Thyroid gland (tissue), 4 donors: ENCODE data around the gene ARTN.

Source experiments
- CTCF ChIP-seq, 6 experiments: fragments of 200-600 bp in 3 of 6; fragments of 450-650 bp in 3 of 6; sonication (generic) in 3 of 6; IDR thresholded peaks; one replicate each; pipeline ENCODE4 v1.5.1; 2016 to 2019; ENCODE audit warnings: antibody characterized with exemption in 6 of 6, mild to moderate bottlenecking in 2 of 6, inconsistent platforms in 1 of 6, moderate library complexity in 1 of 6
- POLR2A ChIP-seq, 2 donors: fragments of 450-650 bp; IDR thresholded peaks; one replicate each; pipeline ENCODE4 v1.6.1; 2017; ENCODE audit warnings: antibody characterized with exemption in 2 of 2, mild to moderate bottlenecking in 2 of 2, moderate library complexity in 1 of 2

- no peak for TF ChIP-seq CTCF (IDR thresholded peaks at IDR 0.05)
- TF ChIP-seq POLR2A (IDR thresholded peaks at IDR 0.05) = no peak
Observed at GRCh38 chr1:43984855-43985254, 51.3 kb downstream of the ARTN start.
